ENCODE data around the gene CASKIN2.

CASKIN2 gene, protein sequence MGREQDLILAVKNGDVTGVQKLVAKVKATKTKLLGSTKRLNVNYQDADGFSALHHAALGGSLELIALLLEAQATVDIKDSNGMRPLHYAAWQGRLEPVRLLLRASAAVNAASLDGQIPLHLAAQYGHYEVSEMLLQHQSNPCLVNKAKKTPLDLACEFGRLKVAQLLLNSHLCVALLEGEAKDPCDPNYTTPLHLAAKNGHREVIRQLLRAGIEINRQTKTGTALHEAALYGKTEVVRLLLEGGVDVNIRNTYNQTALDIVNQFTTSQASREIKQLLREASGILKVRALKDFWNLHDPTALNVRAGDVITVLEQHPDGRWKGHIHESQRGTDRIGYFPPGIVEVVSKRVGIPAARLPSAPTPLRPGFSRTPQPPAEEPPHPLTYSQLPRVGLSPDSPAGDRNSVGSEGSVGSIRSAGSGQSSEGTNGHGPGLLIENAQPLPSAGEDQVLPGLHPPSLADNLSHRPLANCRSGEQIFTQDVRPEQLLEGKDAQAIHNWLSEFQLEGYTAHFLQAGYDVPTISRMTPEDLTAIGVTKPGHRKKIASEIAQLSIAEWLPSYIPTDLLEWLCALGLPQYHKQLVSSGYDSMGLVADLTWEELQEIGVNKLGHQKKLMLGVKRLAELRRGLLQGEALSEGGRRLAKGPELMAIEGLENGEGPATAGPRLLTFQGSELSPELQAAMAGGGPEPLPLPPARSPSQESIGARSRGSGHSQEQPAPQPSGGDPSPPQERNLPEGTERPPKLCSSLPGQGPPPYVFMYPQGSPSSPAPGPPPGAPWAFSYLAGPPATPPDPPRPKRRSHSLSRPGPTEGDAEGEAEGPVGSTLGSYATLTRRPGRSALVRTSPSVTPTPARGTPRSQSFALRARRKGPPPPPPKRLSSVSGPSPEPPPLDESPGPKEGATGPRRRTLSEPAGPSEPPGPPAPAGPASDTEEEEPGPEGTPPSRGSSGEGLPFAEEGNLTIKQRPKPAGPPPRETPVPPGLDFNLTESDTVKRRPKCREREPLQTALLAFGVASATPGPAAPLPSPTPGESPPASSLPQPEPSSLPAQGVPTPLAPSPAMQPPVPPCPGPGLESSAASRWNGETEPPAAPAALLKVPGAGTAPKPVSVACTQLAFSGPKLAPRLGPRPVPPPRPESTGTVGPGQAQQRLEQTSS (N-terminal part only)

DNA sequence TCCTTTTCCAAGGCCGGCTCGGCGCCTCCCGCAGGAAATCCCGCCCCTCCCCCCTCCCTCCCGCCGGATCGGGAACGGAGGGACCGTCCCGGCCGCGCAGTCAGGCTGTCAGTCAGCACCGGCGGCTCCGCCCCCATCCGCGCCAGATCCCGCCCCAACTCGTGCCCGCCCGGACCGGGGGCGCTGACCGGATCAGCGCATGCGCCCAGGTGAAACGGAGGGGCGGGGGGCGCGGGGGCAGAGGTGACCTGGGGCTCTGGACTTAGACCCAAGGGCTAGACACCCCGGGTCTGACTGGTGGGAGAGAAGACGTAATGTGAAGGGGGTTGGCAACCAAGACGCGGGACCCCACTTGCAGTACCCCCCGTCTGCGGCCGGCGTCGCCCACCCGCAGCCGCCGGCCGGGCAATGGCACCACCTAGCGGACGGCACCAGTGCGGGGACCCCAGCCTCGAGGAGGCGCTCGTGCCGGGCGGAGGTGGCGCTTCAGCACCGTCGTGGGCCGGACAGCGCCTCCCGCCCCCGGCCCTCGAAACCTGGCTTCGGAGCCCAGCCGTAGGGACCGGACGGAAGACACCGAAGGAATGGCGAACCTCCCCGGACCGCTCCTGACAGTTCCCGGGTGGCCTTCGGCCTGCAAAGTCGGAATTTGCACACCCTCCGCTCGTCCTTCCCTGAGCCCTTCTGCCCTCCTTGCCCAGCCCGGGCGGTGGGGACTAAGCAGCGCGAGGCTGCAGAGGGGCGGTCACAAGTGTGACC lies at the start of gene CASKIN2:
Gene CASKIN2 (minus strand): TSS at position 42 of the 759 bp plus-strand sequence. CDS start 1,733 bp downstream, outside the sequence.
- DNase-seq, result peak; percentile 81 to 98

DNA sequence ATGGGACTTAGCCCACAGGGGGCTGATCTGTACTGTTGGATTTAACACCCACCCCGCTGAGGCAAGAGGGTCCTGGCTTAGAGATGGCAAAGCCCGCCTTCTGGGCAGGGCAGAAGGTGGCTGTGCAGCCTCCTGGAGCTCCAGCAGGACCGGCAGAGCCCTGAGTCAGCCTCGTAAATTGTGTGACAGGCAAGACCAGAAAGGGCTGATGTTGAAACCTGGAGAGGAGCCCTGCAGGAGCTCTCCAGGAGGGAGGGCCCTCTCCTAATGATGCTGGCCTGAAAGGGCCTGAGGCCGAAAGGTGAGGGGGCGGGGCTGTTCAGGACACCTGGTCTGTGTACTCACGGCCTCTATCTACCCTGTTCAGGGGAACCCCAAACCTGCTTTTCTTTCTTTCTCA lies 49.7 kb upstream of the CASKIN2 start:
- DNase-seq, result no peak

DNA sequence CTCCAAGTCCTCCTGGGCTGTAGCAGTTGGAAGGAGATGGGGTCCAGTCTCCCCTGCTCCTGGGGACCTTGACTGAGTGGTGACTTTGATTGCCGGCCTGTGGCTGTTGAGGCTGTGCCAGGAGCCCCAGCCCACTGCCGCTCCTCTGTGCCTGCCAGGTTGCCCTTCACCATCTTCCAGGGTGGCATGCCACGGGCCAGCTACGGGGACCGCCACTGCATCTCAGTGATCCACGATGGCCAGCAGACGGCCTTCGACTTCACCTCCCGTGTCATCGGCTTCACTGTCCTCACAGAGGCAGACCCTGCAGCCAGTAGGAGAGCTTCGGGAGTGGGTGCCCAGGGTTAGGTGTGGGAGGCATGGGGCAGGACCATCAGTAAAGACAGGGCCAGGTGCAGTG lies 48.9 kb upstream of the CASKIN2 start:
- no peak for DNase-seq

DNA sequence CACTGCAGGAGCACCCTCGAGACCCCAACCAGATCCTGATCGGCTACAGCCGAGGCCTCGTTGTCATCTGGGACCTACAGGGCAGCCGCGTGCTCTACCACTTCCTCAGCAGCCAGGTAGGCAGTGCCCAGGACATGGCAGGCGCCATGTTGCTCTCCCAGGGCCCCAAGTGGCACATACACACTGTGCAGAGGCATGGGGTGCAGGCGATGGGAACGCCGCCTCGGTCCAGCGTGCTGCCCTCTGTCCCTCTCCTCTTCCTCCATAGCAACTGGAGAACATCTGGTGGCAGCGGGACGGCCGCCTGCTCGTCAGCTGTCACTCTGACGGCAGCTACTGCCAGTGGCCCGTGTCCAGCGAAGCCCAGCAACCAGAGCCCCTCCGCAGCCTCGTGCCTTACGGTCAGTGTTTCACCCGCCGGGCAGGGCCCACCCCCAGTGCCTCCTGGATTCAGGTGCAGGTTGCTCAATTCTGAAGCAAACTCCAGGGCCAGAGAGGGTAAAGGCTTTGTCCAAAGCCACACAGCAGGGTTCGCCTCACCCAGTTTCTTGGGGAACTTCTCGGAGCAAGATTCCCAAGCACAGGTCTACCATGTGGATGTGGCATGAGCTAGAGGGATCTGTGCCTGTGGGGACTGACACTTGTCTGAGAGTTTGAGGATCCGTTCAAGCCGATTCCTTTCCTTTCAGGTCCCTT lies 47.9 kb upstream of the CASKIN2 start:
- no peak for DNase-seq

DNA sequence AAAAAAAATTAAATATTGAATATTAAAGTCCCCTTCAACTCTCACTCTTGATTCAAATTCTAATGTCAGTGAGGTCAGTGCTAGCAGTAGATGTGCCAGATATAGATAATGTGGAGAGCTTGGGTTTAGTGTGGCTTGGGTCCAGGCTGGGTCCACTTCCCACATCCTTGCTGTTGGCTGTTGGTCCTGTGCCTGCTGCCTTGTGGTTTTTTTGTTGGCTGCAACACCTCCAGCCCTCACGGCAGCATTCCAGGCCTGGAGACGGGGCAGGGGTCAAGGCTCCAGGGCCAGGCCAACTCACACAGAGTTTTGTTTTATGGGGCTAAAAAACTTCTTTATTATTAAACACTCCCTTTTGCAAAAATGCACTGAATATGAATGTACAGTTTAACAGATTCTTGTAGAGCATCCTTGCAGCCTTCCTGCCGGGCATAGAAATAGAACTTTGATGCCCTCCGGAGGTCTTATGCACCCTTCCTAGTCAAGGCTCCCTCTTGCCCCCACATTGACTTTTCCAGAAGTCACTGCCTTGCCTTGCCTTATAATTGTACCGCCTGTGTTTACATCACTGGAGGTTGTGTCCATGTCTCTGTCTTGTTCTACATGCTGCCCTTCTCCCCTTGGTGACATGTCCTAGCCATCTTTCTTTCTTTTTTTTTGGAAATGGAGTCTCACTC lies 46.7 kb upstream of the CASKIN2 start:
- no peak for DNase-seq

DNA sequence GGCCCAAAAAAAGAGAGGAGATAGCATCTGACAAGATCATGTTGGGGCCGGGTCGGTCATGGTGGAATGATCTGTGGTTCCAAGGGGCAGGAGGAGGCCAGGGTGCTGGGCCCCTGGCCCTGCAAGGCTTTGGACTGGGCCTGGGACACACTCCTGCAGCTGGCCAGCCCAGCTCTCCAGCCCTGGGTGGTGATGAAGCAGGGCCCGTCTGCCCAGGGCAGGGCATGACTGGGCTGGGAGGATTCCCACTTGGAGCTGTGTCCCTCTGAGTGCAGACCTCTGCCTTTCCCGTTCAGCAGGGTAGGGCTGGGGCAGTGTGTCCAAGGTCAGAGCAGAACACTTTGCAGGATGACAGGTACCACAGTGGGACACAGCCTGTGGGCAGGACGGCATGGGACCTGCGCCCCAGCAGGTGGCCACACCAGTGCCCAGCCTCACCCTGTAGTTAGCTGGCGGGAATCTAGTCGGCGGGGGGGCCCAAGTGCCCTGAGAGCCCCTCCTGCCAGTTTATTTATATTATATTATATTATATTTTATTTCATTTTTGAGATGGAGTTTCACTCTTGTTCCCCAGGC lies 44.7 kb upstream of the CASKIN2 start:
- DNase-seq, result no peak

DNA sequence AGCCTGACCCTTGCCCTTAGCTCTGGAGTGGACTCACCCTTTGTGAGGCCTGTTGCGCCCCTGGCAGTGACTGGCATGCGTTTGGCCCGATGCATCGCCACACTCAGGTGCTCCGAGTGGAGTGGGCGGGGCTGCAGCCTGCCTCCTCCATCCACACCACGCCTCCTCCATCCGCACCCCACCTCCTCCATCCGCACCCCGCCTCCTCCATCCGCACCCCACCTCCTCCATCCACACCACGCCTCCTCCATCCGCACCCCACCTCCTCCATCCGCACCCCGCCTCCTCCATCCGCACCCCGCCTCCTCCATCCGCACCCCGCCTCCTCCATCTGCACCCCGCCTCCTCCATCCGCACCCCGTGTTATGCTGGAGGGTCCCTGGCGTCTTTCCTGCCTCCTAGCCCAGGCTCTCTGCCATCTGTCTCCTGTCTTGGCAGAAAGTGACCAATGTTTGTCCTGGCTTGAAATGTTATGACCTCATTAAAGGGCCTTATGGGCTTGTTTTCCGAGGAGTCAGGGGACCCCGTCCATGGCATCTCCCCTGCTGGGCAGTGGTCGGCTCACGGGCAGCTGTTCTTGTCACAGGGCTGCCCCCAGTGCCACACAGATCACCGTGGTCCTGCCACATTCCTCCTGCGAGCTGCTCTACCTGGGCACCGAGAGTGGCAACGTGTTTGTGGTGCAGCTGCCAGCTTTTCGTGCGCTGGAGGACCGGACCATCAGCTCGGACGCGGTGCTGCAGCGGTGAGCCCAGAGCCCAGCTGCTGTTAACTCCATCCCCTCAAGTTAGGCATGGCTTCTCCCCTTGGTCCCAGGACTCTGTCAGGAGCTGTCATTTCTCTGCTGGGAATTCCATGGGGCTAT lies 43.6 kb upstream of the CASKIN2 start:
- no peak for DNase-seq

DNA sequence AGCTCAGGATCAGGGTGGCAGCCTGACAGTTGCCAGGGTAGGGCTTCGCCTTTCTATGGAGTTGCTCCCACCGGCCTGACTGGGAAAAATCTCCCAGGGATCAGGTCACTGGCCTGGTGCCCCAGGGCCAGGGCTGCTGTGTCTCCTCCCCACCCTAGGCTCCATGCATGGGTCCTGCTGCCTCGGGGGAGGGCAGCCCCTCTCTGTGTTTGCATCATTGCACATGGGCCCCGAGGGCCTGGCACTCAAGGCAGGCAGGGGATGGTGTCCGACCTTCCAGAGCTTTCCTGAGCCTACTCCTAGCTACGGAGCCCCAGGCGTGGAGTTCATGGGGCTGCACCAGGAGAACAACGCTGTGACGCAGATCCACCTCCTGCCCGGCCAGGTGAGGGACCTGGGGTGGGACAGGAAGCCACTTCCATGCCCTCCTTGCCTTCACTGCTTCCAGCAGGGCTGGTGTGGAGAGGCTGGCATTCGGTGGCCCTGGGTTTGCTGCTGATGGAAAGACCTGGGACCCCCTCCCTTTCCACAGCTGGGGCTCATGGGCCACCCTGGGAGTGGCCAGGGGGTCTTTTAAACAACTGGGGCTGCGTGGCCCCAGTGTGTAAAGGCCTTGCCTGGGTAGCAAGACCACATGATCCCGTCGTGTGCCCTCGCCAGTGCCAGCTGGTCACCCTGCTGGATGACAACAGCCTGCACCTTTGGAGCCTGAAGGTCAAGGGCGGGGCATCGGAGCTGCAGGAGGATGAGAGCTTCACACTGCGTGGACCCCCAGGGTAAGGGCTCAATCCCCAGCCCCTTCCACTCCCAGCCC lies 42.7 kb upstream of the CASKIN2 start:
- DNase-seq, result no peak

DNA sequence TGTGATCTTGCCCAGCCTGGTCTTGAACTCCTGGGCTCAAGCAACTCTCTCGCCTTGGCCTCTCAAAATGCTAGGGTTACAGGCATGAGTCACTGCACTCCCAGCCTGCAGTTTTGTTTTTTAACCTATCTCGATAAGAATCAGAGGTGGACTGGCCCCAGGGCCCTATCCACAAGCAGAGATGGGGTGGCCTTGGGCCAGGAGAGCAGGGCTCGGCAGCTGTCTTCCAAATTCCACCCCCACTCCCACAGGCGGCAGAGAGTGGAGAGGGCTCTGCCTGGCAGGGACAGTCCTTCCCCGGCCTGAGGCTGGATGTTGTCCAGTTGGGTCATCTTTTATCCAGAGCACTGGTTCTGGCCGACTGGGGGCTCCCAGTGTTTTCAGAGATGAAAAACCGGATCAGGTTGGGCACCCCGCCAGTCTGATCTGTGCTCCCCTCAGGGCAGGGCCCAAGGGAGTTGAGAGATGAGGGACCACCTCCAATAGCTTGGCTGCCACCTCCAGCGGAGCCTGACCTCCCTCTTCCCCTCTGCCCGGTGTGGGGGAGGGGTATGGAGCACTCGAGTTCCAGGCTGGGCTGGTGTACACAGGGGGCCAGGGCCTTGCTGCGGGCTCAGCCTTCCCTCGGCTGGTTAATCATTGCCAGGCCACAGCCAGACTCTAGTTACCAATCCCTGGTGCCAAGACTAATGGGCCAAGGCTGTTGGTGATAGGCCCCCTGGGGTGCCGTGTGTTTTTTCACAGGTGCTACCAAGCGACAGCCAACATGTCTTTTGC lies 41.9 kb upstream of the CASKIN2 start:
- peak; percentile 79 to 94 for DNase-seq

DNA sequence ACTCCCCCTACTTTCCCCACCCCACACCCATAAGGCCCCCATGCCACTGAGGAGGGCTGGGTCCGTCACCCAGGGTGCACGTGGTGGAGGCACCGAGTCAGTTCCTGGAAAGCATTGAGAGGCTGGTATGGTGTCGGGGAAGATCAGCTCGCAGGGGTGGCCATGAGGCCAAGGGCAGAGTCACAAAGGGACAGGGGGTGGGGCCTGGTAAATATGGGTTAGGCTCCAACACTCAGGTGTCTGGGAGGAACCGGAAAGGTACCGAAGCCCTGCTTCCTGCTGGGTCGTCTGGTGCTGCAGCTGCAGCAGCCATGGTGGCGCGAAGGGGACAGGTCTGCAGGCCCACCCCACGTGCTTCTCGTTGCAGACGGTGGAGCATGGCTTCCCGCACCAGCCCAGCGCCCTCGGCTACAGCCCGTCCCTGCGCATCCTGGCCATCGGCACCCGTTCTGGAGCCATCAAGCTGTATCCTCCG lies 40.4 kb upstream of the CASKIN2 start:
- DNase-seq, result no peak

DNA sequence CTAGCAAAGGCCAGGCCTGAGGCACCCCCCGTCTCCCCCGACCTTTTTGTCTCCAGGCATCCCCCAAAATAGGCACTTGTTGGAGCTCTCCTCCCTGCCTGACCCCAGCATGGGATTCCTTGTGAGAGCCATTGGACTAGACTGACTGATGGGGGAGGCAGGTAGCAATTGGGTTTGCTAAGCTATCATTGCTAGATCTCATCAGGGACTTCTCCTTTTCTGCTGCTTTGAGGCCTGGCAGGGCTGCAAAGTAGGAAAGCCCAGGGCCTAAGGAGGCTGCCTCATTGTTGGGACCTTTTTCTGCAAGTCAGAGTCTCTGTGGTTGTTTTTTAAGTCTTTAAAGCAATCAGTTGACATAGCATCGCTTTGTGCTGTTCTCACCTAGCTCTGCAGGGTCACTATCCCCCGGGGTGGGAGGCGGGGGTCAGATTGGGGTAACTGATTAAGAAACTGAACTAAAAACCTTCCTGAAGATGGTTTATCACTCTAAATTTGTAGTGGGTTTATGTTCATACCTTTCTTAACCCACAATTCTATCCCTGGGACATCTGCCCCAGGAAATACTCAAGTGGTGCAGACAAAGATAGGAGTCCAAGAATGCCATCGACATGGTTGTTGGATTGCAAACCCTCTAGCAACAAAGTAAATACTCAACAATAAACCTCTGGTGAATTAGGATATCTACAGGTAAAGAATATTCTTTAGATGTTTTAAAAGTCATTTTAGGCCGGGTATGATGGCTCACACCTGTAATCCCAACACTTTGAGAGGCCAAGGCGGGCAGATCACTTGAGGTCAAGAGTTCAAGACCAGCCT lies 38.2 kb upstream of the CASKIN2 start:
- no peak for DNase-seq

DNA sequence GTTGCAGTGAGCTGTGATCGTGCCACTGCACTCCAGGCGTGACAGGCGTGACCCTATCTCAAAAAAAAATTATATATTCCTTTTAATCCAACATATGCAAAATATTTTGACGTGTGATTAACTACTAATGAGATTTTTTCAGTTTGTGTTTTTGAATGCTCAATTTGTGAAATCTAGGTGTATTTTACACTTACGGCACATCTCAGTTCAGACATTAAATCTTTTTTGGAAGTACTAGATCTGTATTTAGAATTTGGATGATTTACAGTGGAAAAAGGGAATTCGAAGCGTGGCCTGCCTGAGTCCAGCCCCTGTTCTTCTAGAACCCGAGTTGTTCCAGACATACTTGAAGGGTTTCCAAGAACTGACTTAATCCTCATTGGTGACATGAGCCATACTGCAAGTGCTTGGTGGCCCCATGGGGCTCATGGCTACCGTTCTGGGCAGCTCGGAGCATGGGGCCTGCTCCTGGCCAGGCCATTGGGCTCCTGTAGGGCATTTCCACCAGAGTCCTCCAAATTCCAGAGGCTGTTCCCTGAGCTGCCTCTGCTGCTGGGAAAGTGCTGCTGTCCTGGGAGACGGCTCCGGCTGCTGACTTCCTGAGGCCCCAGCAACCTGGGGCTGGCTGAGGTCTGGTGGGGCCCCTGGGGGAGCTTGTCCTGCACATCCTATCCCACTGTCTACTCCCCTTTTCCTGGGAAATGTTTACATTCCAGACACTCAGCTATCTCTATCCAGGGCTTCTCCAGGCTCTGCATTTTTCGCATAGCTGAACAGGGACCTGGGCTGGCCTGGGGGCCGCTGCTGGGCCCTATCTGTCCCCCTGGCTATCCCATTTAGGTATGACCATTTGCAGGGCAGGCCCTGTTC lies 37.3 kb upstream of the CASKIN2 start:
- no peak for DNase-seq

DNA sequence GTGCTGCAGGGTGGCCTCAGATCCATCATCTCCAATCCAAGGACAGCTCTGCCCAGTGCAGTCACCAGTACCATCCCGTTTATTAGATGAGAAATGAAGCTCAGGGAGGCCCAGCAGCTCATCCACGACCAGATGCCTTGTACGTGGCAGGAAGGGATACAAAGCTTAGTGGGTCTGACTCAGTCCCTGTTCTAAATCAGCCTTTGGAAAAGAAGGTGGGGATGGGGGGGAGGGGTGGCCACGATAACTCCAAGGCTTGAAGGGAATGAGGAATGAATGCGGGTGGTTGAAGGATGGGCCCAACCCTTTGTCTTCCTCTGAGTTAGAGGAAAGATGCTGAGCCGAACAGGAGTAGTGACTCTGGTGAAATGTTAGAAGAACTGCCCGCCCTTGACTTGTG lies 35.9 kb upstream of the CASKIN2 start:
- DNase-seq, result no peak

DNA sequence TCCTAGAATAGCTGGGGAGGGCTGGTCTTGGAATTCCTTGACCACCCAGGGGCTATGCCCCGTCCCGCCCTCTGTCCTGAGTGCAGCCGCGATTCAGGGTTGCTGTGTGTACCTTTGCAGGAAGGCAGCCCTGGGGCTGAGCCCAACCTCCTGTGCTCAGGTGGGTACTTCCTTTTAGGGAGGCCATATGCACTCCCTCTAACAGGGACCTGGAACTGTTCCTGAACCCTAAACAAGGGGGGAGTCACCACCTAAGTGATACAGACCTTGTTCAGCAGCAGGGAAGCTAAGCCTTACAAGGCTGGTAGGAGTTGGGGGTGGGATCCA lies 34.8 kb upstream of the CASKIN2 start:
- no peak for DNase-seq

DNA sequence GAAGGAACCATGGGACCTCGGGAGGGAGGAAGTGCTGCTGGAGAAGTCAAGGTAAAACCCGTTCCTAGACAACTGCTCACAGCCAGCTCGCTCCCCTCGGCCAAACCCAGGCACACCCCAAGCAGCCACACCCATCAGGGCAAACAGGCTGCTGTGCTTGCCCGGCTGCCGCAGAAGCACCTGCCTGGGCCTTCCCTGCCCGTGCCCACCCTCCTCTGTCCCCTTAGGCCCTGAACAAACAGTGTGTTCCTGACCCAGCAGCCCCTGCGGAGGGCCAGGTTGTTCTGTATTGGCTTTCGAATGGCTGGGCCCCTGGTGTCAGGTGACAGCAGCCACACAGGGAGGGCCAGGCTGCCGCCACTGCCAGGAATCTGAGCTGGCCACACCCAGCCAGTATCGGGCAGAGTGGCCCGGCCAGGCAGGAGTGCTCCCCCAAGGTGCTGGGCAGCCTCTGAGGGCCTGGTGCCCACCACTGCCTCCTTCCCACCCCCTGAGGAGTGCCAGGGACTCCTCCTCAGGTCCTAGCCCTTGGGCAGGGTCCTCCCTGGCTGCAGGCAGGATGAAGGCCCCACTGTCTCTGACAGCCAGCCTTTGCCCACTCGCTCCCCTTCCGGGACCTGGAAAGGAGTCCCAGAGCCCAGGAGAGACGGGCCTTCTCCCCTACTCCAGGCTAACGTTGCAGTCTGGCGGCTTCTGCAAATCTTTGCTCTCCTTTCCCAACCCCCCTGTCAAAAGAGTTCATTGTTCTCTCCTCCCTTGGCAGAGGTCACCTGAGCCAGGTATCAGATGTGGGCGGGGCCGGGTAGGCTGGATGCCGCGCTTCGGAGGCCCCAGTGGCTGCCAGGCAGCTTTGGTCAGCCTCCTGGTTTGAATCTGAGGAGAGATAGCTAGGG lies 34.2 kb upstream of the CASKIN2 start:
- DNase-seq, result peak; percentile 96 to 97

All from NCI-H526 (cell line).